NCI-H82 (cell line): Measurements from ENCODE around the gene DMGDH.
A peak's percentile ranks its signal among the peaks of the same experiment; 100 is the strongest.
"Not testable (repeated sequence)": the region's sequence is repeated elsewhere in the genome, so short reads cannot be mapped to it uniquely, and the experiment has no call there.

Experiments
- DNase-seq: peaks from one replicate; lab custom pipeline; 2025; lab: John Stamatoyannopoulos, UW

DMGDH gene

GRCh38 chr5:79011219-79011836 is 58.1 kb downstream of the DMGDH start:
- DNase-seq = peak; percentile 5

GRCh38 chr5:79008362-79008761 is 61.1 kb downstream of the DMGDH start:
- peak; percentile 4 for DNase-seq

- no peak for DNase-seq
Measured at GRCh38 chr5:79007872-79008271, 61.6 kb downstream of the DMGDH start.

- no peak for DNase-seq
Measured at GRCh38 chr5:79005936-79006631, 63.4 kb downstream of the DMGDH start.

- DNase-seq = peak; percentile 63
Measured at GRCh38 chr5:79005151-79005550, 64.3 kb downstream of the DMGDH start.

GRCh38 chr5:79002374-79002773 is 67.1 kb downstream of the DMGDH start:
- DNase-seq = peak; percentile 57

- peak; percentile 22 for DNase-seq
Measured at GRCh38 chr5:79001471-79001870, 68.0 kb downstream of the DMGDH start.

- no peak for DNase-seq
Measured at GRCh38 chr5:78997090-78997489, 72.4 kb downstream of the DMGDH start.

GRCh38 chr5:78995521-78996007 is 73.9 kb downstream of the DMGDH start:
- DNase-seq = no peak

- DNase-seq = no peak
Measured at GRCh38 chr5:78993165-78993564, 76.3 kb downstream of the DMGDH start.

- DNase-seq = no peak
Measured at GRCh38 chr5:78992146-78992545, 77.3 kb downstream of the DMGDH start.

- DNase-seq = no peak
Measured at GRCh38 chr5:78989080-78989479, 80.4 kb downstream of the DMGDH start.

GRCh38 chr5:78985725-78986223 is 83.7 kb downstream of the DMGDH start:
- peak; percentile 67 for DNase-seq

GRCh38 chr5:78985116-78985724 is 84.3 kb downstream of the DMGDH start, which contains the start of gene ARSB:
ARSB (minus strand) TSS chr5:78985310; CDS start chr5:78985248, 62 bp downstream.
- DNase-seq = peak; percentile 65

- peak; percentile 89 for DNase-seq
Measured at GRCh38 chr5:78984439-78985115, 84.9 kb downstream of the DMGDH start.

- peak; percentile 20 for DNase-seq
Measured at GRCh38 chr5:78983601-78984438, 85.7 kb downstream of the DMGDH start.

- not testable (repeated sequence) for DNase-seq
Measured at GRCh38 chr5:78983194-78983593, 86.3 kb downstream of the DMGDH start.

- no peak for DNase-seq
Measured at GRCh38 chr5:78979909-78980308, 89.6 kb downstream of the DMGDH start.

- DNase-seq = no peak
Measured at GRCh38 chr5:78979117-78979742, 90.2 kb downstream of the DMGDH start.

- DNase-seq = no peak
Measured at GRCh38 chr5:78975035-78975434, 94.4 kb downstream of the DMGDH start.

- DNase-seq = peak; percentile 51
Measured at GRCh38 chr5:78974601-78975000, 94.9 kb downstream of the DMGDH start.
